Astrocyte of the cerebellum (primary cell): ENCODE measurements around the gene TEKT5.
"Not testable (repeated sequence)": the region's sequence is repeated elsewhere in the genome, so short reads cannot be mapped to it uniquely, and the experiment has no call there.

ENCODE experiments used
- DNase-seq: peaks from one replicate; pipeline ENCODE4 v3.0.0-alpha.2; 2011; ENCODE audit warnings: low read depth
- H3K4me3 ChIP-seq: 2 replicates; pipeline ENCODE4 v1.5.1; 2011; ENCODE audit warnings: mild to moderate bottlenecking, low read depth, low read length, moderate library complexity
- in situ Hi-C: cut with HindIII; loops from 2 replicates; pipeline ENCODE4 v1.10.0; 2017; ENCODE audit warnings: low sequenced_read_pairs
- TF ChIP-seq, protein P1 (sequence below): IDR thresholded peaks from 2 replicates; pipeline ENCODE4 v1.5.1; 2012; ENCODE audit warnings: low read length, low read depth, moderate library complexity, mild to moderate bottlenecking; ENCODE audit errors: missing control alignments

TEKT5 gene

GRCh38 chr16:10658943-10659342, 35.8 kb downstream of the TEKT5 start:
- TF ChIP-seq, protein P1, sequence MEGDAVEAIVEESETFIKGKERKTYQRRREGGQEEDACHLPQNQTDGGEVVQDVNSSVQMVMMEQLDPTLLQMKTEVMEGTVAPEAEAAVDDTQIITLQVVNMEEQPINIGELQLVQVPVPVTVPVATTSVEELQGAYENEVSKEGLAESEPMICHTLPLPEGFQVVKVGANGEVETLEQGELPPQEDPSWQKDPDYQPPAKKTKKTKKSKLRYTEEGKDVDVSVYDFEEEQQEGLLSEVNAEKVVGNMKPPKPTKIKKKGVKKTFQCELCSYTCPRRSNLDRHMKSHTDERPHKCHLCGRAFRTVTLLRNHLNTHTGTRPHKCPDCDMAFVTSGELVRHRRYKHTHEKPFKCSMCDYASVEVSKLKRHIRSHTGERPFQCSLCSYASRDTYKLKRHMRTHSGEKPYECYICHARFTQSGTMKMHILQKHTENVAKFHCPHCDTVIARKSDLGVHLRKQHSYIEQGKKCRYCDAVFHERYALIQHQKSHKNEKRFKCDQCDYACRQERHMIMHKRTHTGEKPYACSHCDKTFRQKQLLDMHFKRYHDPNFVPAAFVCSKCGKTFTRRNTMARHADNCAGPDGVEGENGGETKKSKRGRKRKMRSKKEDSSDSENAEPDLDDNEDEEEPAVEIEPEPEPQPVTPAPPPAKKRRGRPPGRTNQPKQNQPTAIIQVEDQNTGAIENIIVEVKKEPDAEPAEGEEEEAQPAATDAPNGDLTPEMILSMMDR: no peak
- in situ Hi-C loops: no loop called here
- no peak for DNase-seq
- no peak overlapping the region for H3K4me3 ChIP-seq

GRCh38 chr16:10657925-10658324, 36.8 kb downstream of the TEKT5 start:
- TF ChIP-seq, protein P1: no peak
- in situ Hi-C loops: no loop called here
- DNase-seq: no peak
- no peak overlapping the region for H3K4me3 ChIP-seq

DNA sequence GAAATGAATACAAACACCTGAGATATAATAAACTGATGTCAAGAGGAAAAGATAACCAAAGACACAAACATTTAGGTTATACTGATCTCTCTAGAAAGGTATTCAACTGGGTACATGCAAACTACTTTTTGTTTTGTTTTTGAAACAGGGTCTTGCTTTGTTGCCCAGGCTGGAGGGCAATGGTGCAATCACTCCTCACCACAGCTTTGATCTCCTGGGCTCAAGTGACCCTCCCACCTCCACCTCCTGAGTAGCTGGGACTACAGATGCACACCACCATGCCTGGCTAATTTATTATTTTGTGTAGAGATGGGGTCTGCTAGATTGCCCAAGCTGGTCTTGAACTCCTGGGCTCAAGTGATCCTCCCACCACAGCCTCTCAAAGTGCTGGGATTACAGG, 38.1 kb downstream of the TEKT5 start:
- in situ Hi-C loops: no loop called here
- no peak for DNase-seq
- no peak overlapping the region for H3K4me3 ChIP-seq
- TF ChIP-seq, protein P1: no peak

- H3K4me3 ChIP-seq: no peak overlapping the region
- TF ChIP-seq, protein P1: no peak
- in situ Hi-C loops: no loop called here
- DNase-seq: no peak
Observed at GRCh38 chr16:10655415-10655977, 39.2 kb downstream of the TEKT5 start.

DNA sequence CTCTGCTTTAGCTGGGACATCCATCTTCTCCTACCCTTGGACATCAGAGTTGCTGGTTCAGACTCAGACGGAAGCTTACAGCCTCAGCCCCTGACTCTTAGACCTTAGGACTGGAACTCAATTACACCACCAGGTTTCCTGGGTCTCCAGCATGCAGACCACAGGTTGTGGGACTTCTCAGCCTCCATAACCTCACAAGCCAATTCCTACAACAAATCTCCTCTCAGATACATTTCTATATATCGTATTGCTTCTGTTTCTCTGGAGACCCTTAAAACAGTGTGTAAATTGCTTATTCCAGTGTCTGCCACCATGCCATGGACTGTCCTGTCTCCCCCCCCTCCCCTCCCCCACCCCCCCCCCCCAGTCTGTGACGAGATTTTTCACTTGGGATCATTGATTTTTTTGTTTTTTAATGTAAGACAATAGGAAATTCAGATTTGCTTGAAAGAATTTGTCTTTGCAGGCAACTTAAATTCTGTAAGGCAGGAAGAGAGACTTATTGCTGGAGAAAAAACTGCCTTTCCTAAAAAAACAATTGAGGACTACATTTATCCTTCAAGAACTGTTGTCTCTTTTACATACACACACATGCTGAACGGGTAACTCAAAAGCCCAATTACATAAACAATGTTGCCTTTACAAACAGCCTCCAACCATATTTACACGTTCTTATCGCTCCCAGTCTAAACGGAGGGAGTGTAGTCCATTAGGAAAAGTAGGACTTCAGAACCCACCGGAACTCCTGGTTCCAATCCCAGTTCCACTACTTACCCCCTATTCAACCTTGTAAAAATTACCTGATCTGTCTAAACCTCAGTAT, 39.9 kb downstream of the TEKT5 start:
- DNase-seq: no peak
- in situ Hi-C loops: no loop called here
- TF ChIP-seq, protein P1: no peak
- H3K4me3 ChIP-seq: no peak overlapping the region

- in situ Hi-C loops: no loop called here
- H3K4me3 ChIP-seq: no peak overlapping the region
- TF ChIP-seq, protein P1: no peak
- no peak for DNase-seq
Observed at GRCh38 chr16:10652730-10653590, 41.8 kb downstream of the TEKT5 start.

- in situ Hi-C loops: loop anchor here (25.0 kb wide), 1 partner anchor 112 kb away; no protein-coding TSS in a partner anchor
- H3K4me3 ChIP-seq, DNase-seq: not testable (repeated sequence)
Observed at GRCh38 chr16:10649098-10649497, 45.6 kb downstream of the TEKT5 start.
